Neutrophil (primary cell): Measurements from ENCODE around the gene IFI27.

Experiments used
- H3K27ac ChIP-seq: fragments of 200-600 bp; sonication (generic); 2 replicates; pipeline ENCODE4 v1.5.1; 2016; ENCODE audit warnings: mild to moderate bottlenecking, moderate library complexity
- H3K27me3 ChIP-seq: fragments of 200-600 bp; sonication (generic); 2 replicates; pipeline ENCODE4 v1.6.0; 2016; ENCODE audit warnings: mild to moderate bottlenecking
- H3K36me3 ChIP-seq: fragments of 200-600 bp; sonication (generic); 2 replicates; pipeline ENCODE4 v1.5.1; 2017
- H3K4me1 ChIP-seq, 2 experiments: fragments of 200-600 bp in 1 of 2; sonication (generic) in 1 of 2; 1 replicate in 1 of 2; 2 replicates in 1 of 2; pipeline versions ENCODE4 v1.5.1 to v1.6.1; 2013 to 2016; ENCODE audit warnings: low read depth in 1 of 2, low read length in 1 of 2, mild to moderate bottlenecking in 1 of 2, moderate library complexity in 1 of 2; ENCODE audit not compliant: control insufficient read depth in 1 of 2, insufficient read depth in 1 of 2
- H3K4me3 ChIP-seq, 2 experiments: fragments of 200-600 bp in 1 of 2; sonication (generic) in 1 of 2; 1 replicate in 1 of 2; 2 replicates in 1 of 2; pipeline ENCODE4 v1.5.1; 2013 to 2016; ENCODE audit warnings: low read depth in 1 of 2, low read length in 1 of 2, mild to moderate bottlenecking in 1 of 2, moderate library complexity in 1 of 2
- H3K9me3 ChIP-seq: fragments of 200-600 bp; sonication (generic); 2 replicates; pipeline ENCODE4 v1.5.1; 2016
- CTCF ChIP-seq: fragments of 200-600 bp; sonication (generic); IDR thresholded peaks from 2 replicates; pipeline ENCODE4 v1.5.1; 2016; ENCODE audit warnings: antibody characterized with exemption

IFI27 gene

DNA sequence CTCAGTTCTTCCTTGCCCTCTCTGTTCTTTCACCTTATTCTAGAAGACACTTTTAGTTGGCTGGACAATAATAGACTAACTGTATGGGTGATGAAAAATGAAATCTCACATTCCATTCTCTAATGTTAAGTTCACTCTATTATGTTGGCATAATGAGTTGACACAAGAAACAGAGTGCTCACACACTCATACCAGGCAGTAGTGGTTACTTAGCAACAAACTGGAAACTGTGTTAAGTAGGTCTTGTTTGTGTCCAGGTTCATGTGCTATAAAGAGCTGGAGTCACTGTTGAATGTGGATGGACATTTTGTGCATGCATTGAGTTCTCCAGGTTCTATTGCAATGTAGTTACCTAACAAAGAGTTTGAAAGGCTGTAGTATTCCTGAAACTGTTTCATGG lies 46.7 kb downstream of the IFI27 start:
- no peak for TF ChIP-seq CTCF
- H3K36me3 ChIP-seq: no peaks in the 10 kb centered on the region
- H3K4me1 ChIP-seq: peaks cover 12 to 20% of the 10 kb centered on the region in 2 experiments
- H3K27ac ChIP-seq: no peak overlapping the region
- no peaks in the 10 kb centered on the region for H3K9me3 ChIP-seq
- peaks cover 21% of the 10 kb centered on the region for H3K27me3 ChIP-seq
- H3K4me3 ChIP-seq: no peak overlapping the region

DNA sequence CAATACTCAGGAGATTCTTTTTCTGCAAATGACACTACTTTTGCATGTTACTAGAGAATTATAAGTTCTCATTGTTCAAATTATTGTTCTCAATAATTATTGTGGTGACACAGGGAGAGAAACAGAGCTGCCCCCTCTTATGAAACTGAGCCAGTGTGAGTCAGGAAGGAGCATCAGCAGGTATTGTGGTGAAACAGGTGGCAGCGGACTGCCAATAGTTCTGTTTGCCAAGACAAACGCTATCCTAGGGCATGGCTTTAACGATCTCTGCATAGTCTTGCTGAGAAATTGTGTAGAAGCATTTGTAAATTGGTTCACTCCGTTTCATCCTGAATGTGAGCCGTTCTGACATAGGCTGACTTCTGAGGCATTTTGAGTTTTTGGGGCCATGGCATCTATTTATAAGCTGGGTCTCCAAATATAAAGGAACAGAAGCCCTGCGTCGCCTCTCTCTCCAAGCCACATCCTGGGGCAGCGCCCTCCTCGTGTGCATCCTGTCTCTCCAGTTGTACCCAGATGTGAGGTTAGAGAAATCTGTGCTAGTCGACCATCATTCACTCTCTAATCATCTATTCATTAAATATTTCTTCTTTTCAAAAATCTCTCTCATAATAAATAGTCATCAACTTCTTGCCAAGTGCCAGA lies 47.8 kb downstream of the IFI27 start:
- Histone ChIP-seq H3K4me1 (peaks cover 12 to 17% of the 10 kb centered on the region in 2 experiments), H3K9me3 (no peaks in the 10 kb centered on the region), H3K4me3 (no peak overlapping the region), H3K27ac (no peak overlapping the region), H3K36me3 (no peaks in the 10 kb centered on the region), H3K27me3 (peaks cover 21% of the 10 kb centered on the region)
- TF ChIP-seq CTCF: no peak

- Histone ChIP-seq H3K4me1 (peaks cover 0 to 2% of the 10 kb centered on the region in 2 experiments), H3K27ac (no peak overlapping the region), H3K36me3 (no peaks in the 10 kb centered on the region), H3K27me3 (peaks cover 26% of the 10 kb centered on the region), H3K4me3 (no peak overlapping the region), H3K9me3 (no peaks in the 10 kb centered on the region)
- no peak for TF ChIP-seq CTCF
Measured at GRCh38 chr14:94161058-94161457, 50.5 kb downstream of the IFI27 start.

DNA sequence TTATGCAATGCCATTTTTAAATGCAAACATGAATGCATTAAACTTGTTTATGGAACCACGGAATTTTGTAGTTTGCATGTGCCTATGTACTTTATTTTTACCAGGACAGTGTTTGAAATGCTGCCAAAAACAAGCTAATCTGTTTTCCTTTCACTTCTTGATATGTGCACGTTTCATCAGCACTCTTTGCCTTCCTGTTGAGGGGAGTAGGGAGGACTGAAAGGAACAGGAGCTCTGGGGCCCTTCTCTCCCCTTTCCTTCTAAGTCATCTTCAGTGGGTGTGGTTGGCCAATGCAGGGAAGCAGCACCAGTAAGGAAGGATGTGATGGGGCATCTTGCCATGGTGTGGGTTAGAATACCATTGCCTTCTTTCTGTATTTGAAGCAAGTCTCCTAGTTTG lies 51.4 kb downstream of the IFI27 start:
- peaks cover 26% of the 10 kb centered on the region for H3K27me3 ChIP-seq
- no peak for TF ChIP-seq CTCF
- H3K9me3 ChIP-seq: no peaks in the 10 kb centered on the region
- H3K36me3 ChIP-seq: no peaks in the 10 kb centered on the region
- no peak overlapping the region for H3K27ac ChIP-seq
- H3K4me3 ChIP-seq: no peak overlapping the region
- peaks cover 0 to 2% of the 10 kb centered on the region in 2 experiments for H3K4me1 ChIP-seq

- no peaks in the 10 kb centered on the region for H3K36me3 ChIP-seq
- no peak for TF ChIP-seq CTCF
- H3K27me3 ChIP-seq: peaks cover 21% of the 10 kb centered on the region
- H3K4me1 ChIP-seq: peaks cover 0 to 2% of the 10 kb centered on the region in 2 experiments
- no peak overlapping the region for H3K4me3 ChIP-seq
- no peak overlapping the region for H3K27ac ChIP-seq
- H3K9me3 ChIP-seq: no peaks in the 10 kb centered on the region
Measured at GRCh38 chr14:94162466-94162865, 51.9 kb downstream of the IFI27 start.
